CD4-positive, alpha-beta T cell treated with Interleukin-4 for 4 hours (primary cell): ENCODE measurements around the gene BDH1.
"Not testable (repeated sequence)": the region's sequence is repeated elsewhere in the genome, so short reads cannot be mapped to it uniquely, and the experiment has no call there.

Experiments
- DNase-seq: peaks from one replicate; pipeline ENCODE4 v3.0.0-alpha.2; 2020

The BDH1 gene

DNA sequence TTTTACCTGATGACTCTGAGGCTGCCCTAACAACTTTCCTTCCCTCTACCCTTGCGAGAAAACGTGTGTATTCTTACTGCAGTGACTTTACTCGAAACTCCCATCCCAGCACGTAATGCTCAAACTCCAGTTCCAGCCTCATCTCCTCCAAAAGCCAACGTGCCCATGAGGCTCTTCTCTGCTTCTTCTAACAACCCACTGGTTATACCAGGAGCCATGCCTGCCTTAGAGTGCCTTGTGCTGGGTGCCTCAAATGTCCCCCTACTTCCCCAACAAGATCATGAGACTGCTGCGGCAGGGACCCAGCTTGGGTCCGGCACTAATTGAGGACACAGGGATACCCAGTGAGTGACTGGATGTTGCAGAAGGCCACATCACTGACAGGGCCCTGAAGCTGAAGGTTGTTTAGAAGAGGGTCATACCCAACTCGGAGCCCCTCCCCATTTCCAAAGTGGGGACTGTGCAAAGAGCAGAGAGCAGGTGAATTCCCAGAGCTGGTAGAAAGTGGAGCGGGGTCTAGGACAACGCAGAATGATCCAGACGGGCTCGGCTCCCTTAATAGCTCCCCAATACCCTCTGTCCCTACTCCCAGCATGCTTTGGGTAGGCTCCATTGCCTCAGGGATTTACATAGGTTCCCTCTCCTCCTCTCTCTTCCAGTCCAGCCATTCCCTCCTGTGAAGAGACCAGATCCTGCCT, 71.4 kb downstream of the BDH1 start:
- DNase-seq = no peak

DNA sequence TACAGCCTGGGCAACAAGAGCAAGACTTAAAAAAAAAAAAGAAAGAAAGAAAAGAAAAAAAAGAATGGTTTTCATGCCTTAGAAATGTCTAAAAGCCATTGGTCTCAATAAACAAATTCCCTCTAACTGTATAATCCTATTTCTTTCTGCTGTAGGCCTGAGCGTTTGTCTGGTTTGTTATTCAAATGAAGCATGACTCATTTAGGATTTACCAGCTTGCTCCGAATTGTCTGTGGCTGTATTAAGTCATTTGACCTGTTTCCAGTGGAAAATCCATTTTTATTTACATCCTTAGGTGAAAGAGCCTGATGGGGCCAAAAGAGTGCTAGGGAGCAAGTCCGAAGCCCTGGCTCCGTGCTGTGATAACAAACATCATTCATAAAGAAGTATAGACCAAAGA, 73.8 kb downstream of the BDH1 start:
- DNase-seq = no peak

DNA sequence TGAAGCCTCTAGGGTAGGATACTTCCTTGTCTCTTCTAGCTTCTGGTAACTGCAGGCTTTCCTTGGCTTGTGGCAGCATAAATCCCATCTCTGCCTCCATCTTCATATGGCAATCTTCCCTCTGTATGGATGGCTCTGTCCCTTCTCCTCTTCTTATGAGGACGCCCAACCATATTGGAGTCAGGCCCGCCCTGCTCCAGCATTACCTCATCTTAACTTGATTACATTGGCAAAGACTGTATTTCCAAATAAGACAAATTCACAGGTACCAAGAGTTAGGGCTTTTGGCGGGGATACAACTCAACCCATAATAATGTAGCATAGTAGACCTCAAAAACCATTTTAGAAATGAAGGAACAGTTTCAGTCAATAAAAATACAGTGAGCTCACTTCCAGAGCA, 75.4 kb downstream of the BDH1 start:
- DNase-seq = no peak

DNA sequence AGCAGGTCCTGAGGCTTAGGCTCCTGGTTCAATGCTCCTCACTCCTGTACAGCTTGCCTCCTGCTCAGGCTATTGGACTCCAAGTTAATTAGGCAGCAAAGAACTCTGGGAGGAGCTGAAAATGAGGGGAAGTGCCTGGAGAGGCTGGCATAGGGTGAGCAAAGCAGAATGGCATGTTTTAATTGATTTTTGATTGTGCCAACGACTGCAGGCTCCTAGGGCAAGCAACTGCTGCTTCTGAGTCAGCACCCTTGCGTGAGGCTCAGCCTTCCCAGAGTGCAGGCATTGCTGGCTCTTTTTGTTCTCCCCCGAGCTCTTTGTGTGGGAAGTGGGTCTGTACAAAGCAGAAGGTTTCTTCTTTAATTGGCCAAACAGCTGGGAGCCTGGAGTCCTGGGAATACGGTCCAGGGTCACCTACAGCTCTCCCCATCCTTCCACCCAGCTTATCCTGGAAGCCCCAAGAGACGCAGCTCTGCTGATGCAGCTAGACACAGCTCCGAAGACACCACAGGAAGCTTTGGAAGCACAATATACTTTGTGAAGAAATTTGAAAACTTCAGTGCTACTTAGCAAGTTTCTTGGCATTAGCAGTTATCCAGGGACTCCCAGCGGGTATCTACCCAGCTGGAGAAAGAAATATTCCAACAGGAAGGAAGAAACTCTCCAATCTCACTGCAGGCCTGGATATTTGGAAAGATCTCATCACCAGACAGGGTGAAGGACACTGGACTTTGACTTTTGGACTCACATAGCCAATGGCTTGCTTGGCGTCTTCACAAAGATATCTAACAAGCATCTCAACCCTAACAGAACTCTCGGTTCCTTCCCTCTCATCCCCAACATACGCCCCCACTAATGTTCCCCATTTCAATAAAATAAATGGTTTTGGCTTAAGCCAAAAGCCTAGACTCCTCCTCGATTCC, 76.8 kb downstream of the BDH1 start:
- no peak for DNase-seq

DNA sequence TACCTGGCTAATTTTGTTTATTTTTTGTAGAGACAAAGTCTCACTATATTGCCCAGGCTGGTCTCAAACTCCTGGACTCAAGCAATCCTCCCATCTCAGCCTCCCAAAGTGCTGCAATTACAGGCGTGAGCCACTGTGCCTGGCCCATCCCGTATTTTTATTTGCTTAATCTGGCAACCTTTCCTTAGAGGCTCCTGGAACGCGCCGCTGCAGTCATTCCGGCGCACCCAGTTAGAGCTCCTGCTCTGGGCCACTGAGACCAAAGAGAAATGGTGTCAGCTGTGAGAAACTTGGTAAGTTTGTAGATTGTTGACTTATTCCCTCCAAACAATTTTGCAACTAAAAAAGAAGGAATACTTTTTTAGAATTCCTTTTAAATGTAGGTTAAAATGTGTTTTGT, 78.0 kb downstream of the BDH1 start:
- DNase-seq = not testable (repeated sequence)

DNA sequence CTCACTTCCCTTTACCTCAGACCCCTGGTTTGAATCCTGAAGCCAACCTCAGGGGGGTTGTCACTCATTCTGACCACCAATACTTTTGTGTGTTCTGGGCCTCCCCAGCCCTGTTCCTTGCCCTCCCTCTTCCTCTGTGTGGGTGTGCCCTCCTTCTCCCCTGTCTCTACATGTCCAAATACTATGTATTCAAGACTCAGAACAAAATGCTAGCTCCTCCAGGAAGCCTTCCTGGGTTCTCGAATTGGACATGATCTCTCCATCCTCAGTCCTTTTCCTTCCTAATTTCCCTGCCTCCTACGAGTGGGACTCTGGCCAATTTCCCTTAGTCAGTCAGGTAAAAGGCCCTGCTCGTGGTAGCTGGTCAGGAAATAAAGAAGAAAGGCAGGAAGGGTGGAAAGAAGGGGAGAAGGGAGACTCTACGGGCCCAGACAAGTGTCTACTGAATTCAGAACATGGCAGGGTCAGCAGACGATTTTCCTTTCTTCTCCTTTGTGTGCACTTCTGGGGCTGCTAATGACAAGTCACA, 79.7 kb downstream of the BDH1 start:
- DNase-seq = no peak

DNA sequence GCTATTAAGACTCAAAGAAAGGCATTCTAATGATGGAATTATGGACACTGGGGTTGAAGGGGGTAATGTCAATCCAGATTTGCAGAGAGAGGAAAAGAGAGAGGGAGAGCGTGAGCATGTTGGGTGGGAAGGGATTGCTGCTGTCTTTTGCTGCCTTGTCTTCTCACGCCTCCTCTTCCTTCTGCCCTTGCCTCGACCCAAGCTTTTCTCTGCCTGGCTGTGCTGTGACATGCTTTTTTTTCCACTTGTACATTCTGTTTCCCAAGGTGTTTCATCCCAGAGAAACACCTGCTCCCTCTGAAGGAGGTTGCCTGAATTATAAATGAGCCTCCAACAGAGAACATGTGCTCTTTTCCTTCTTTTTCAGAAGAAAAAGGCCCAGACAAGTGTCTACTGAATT, 80.3 kb downstream of the BDH1 start:
- DNase-seq = no peak

DNA sequence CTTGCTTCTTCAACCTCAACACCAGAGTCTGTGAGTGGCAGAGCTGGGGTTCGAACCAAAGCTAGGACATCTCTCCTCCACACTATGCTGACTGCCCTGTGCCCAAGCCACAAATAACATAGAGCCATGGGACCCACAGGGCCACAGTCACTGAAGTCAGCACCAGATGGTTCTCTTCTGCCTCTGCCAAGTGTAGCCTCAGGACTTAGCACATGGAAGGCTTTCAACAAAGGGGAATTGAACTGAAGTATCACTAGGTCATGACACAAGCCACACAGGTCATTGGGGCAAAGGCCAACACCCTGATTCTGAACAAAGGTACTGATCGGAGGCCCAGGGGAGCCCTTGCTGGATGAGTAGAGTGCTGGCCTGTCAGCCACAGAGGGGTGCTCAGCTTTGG, 83.6 kb downstream of the BDH1 start:
- DNase-seq = no peak

DNA sequence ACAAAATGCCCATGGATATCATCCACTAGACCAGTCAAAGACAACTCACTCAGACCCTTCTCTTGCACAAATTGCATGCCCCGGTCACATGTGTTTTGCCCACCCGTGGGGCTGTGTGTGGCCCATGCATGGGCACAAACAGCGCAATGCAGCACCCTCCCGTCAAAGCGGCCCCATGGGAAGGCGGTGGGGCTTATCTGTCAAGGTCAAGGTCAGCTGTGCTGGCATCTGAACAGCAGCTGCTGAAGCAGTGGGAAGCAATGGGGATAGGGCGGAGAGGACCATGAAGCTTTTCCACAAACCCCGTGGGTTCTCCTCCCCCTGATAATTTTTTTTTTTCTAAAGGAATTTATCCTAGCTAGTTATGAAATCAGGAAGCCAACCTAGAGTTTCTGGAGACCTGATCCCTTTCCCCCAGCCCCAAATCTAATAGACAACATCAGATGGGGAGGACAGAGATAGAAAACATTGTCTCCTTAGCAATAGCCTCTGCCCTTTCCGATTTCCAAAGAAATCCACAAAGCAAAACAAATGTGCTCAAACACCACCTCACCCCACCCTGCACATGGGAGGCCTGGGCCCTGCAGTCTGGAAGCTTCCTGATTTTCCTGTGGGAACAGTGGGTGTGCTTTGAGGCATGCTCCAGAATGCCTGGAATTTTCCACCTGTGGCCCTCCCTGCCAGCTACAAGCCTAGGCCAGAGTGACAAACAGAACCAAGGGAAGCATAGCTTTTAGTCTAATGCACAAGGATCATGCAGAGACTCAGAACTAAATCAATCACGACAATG, 84.4 kb downstream of the BDH1 start:
- no peak for DNase-seq

DNA sequence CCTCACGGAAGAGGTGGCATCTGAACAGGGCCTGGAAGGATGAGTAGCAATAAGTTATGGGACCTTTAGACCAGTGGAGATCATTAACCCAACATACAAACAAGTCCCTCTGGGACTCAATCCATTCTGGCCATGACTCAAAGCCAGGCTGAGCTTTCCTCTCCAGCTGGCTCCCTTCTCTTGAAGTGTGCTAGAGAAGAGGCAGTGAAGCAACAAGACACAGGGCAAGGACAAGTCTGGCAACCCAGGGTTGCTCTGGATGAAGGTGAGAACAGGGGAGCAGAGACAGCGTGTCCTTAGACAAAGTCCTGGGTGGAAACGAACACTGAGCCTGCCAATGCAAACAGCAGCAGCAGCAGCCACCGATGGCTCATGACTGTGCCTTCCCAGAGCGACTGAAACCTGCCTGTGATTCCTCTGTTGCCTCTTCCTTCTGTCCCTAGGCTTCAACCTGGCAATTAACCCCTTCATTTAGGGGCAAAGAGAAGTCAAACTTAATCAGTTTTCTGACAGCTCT, 86.8 kb downstream of the BDH1 start:
- no peak for DNase-seq

DNA sequence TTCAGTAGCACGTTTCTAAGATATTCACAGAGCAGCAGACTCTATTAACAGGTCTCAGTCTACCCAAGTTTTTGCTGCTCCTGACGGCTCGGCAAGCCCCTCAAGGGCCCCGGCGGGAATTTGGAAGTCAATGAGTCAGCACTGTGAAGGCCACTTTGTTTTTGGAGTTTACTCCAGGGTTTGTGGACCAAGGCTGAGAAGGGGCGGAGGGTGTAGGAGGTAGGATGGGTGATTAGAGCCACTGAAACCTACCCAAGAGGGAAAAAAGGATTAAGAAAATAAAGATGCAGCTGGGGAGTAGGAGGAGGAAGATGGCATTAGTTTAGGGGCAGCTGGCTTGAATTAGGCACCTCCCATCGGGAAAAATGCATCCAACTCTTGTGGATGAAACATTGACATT, 87.6 kb downstream of the BDH1 start:
- no peak for DNase-seq

DNA sequence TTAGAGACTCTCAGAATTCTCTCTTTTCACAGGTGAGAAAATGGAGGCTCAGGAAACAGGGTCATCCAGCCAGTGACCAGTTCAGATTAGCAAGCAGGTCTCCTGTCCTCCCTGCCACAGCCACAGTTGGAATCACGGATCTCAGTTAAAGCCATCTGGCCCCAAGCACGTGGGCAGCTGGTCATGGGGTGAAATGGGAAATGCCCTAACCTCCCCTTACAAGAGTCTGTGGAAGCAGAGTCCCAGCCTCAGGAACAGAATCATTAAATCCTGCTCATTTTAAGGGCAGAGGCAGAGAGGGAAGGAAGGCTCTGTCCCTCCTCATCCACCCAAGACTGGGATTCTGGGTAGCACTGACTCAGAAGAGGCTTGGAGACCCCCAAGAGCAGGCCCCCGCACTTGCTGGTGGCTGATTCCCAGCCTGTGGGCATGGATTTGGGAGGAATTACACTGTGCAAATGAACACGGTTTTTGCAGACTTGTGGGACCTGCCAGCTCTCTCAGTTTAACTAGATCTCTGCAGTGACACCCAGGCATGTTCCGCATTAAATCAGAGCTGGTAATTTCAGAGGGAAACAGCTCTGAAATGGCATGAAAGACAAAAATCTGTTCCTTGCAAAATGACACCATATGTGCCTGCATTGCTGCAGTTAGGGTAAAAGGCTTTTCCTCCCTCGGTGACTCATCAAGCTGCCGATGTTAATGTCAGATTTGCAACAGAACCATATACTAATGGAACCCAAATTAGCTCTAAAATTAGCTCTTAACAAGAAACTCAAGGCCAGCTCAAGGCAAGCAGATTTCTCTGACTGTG, 89.0 kb downstream of the BDH1 start:
- no peak for DNase-seq

DNA sequence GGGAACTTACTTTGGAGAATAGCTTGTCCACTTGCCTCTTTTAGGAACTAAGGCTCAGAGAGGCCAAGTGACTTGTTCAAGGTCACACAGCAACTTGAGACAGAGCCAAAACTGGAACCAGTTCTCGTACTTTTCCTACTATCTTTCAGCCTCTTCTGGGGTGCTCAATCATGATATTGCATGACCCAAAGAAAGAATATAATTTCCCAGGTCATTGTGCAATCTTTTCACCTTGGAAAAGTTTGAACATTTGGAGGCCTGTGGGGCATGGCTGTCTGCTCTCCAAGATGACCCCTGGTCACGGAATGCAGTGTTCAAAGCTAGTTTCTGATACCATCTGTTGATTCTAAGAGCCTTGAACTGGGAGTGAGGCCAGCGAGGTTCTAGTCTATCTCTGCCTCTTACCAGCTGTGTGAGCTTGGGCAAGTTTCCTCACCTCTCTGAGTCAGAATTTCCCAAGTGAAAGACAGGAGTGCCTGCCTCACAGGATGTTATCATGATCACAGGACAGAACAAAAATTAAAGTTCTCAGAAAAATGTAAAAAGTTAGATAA, 89.7 kb downstream of the BDH1 start:
- DNase-seq = no peak

DNA sequence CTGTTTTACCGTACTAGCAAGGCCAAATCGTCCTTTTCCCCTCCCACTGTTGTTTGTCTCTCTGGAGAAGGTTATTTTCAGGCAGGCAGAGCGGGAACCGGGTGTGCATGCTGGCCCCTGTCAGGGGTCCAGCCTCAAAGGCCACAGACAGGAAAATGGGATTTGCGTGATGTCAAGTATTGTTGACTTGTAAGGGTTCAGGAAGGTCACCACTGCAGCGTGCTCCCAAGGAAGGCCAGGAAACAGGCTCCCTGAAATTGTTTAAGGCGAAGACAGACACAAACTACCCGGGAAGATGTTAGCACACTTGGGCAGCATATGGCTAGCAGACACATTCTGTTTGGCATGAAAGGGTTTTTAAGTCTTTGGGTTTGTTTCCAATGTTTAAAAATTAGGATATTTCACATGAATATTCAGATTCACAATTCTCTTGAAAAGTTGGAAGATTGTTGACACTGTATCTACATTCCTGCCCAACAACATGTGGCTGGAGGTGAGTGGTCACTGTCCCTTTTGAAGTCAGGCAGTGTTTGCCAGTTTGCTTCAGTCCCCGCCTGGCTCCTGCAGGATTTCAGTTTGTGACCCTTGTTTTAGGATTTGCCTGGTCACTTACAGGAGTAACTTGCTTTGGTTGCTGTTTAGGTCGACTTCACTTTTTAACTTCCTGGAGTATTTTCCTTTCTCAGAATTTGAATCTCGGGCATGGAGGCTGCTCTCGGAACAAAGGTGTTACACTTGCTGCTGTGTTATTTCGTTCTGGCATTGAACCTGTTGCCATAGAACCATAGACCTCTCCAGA, 90.4 kb downstream of the BDH1 start:
- no peak for DNase-seq

DNA sequence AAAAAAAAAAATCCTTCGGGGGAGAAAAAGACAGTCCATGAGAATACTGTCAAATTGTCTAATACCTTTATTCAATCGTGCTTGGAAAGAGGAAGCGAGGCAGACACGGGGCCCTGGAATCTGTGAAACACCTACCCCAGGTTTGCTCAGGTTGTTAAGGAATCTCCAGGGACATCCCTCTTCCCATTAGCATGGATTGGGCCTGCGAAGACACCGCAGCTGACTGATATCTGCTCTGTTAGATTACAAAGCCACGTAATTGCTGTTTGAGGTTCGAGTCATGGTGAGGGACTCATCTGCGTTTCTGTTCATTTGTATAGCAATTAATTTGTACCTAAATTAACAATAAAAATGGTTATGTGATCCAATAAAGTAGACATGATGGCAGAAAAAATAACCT, 91.0 kb downstream of the BDH1 start:
- DNase-seq = no peak

DNA sequence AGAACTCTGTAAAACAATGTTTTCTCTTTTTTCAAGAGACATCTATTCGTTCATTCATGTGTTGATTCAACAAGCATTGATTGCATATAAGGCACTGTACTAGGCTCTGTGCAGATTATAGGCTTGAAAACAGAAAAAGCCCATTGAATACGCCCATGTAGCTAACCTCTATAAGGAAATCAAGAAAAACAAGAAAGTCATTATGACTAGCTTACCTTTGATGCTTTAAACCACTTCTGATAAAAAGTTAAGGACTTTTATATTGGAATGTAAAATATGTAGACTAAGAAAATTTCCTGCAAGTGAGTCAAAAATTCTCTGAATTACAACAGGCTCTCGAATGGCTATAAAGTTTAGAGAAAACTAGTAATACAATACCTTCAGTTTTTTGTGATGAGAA, 92.5 kb downstream of the BDH1 start:
- no peak for DNase-seq

DNA sequence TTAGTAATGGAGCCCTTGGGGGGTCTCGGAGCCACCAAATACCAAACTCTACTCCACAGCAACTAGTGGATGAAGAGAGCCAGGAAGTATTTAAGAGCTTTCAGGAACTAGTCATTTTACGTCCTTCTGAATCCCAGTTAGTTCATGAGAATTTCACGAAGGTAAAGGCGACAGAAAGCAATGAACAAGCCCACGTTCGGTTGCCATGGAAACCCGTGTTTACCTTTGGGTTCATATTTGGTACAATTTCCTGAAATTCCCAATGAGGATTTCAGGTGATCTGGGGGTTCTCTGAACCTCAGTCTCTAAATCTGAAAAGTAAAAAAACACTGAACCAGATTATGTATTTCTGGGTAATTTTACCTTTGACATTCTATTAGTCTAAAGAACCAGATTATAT, 93.0 kb downstream of the BDH1 start:
- DNase-seq = no peak

DNA sequence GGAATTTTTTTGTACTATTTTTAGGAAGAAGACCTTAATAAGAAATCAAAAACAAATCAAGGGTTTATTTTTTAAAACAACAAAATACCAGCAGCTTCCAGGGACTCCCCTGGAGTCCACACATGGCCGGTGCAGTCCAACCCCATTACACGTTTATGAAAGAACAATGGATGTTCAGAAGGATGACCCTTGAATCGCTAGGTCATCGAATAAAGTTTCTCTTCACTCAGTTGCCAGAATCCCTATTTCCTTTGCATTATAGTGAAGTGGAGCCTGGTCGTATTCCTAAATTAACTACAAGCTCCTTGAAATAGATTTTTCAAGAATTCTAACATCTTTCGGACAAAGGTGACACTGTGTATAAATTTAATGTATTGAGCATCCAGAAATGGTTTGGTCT, 95.1 kb downstream of the BDH1 start:
- no peak for DNase-seq

DNA sequence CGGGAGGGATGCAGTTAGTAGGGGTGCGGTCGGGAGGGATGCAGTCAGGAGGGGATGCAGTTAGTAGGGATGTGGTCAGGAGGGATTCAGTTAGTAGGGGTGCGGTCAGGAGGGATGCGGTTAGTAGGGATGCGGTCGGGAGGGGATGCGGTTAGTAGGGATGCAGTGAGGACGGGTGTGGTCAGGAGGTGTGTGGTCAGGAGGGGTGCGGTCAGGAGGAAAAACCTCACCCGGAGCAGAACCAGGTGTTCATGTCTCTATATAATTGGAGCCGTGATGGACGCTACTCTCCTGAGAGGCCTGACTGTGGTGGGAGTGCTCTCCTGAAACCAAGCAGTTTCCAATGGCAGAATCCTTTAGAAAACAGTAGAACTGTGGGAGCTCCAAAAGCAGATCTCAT, 95.8 kb downstream of the BDH1 start:
- DNase-seq = no peak
